SK-N-SH treated with all-trans-retinoic acid at 6 μM for 48 hours (cell line): ENCODE results near the gene GEMIN2.
"Not testable (repeated sequence)": the region's sequence is repeated elsewhere in the genome, so short reads cannot be mapped to it uniquely, and the experiment has no call there.

ENCODE experiments used
- ATAC-seq: fragments of 200-7000 bp; cut with Tn5 transposase; 3 replicates; pipeline ENCODE4 v1.9.1; 2020; ENCODE audit warnings: mild to moderate bottlenecking, moderate library complexity
- ARNTL ChIP-seq: fragments of 450-650 bp; formaldehyde crosslinking; IDR thresholded peaks from 2 replicates; pipeline ENCODE4 v1.5.0; 2020; ENCODE audit warnings: low read depth, mild to moderate bottlenecking, moderate library complexity, borderline replicate concordance
- BACH2 ChIP-seq: fragments of 250-450 bp; sonication (Bioruptor Pico); IDR thresholded peaks from 2 replicates; pipeline ENCODE4 v1.9.0; 2021; ENCODE audit warnings: mild to moderate bottlenecking, borderline replicate concordance
- CSDC2 ChIP-seq: fragments of 250-450 bp; sonication (Bioruptor Pico); IDR thresholded peaks from 2 replicates; pipeline ENCODE4 v1.5.0; 2020; ENCODE audit warnings: mild to moderate bottlenecking, moderate library complexity
- ESRRG ChIP-seq: fragments of 250-450 bp; sonication (Bioruptor Pico); IDR thresholded peaks from 2 replicates; pipeline ENCODE4 v1.6.1; 2021; ENCODE audit warnings: mild to moderate bottlenecking
- ISL1 ChIP-seq: fragments of 250-450 bp; sonication (Bioruptor Pico); IDR thresholded peaks from 2 replicates; pipeline ENCODE4 v2.1.2; 2022; ENCODE audit warnings: mild to moderate bottlenecking, moderate library complexity
- OSR1 ChIP-seq: fragments of 250-450 bp; sonication (Bioruptor Pico); IDR thresholded peaks from 2 replicates; pipeline ENCODE4 v1.8.0; 2022; ENCODE audit warnings: moderate library complexity, mild to moderate bottlenecking, inconsistent platforms
- PPARA ChIP-seq: fragments of 250-450 bp; sonication (Bioruptor Pico); IDR thresholded peaks from 2 replicates; pipeline ENCODE4 v1.5.0; 2020; ENCODE audit warnings: mild to moderate bottlenecking, borderline replicate concordance
- RARB ChIP-seq: fragments of 250-450 bp; sonication (Bioruptor Pico); IDR thresholded peaks from 2 replicates; pipeline ENCODE4 v1.8.0; 2021; ENCODE audit warnings: mild to moderate bottlenecking, moderate library complexity
- SNAI2 ChIP-seq: fragments of 250-450 bp; sonication (Bioruptor Pico); IDR thresholded peaks from 2 replicates; pipeline ENCODE4 v1.5.0; 2020; ENCODE audit warnings: mild to moderate bottlenecking, moderate library complexity
- TOX ChIP-seq: fragments of 250-450 bp; sonication (Bioruptor Pico); IDR thresholded peaks from 2 replicates; pipeline ENCODE4 v1.8.0; 2021; ENCODE audit warnings: mild to moderate bottlenecking, moderate library complexity, borderline replicate concordance
- ZC3H10 ChIP-seq: fragments of 250-450 bp; sonication (Bioruptor Pico); IDR thresholded peaks from 2 replicates; pipeline ENCODE4 v1.5.1; 2021; ENCODE audit warnings: mild to moderate bottlenecking, moderate library complexity
- ZFP3 ChIP-seq: fragments of 250-450 bp; sonication (Bioruptor Pico); IDR thresholded peaks from 2 replicates; pipeline ENCODE4 v1.5.0; 2020; ENCODE audit warnings: mild to moderate bottlenecking, moderate library complexity
- ZFP30 ChIP-seq: fragments of 450-650 bp; formaldehyde crosslinking; IDR thresholded peaks from 2 replicates; pipeline ENCODE4 v1.5.0; 2022; ENCODE audit warnings: mild to moderate bottlenecking, moderate library complexity
- ZNF565 ChIP-seq: fragments of 450-650 bp; formaldehyde crosslinking; conservative IDR thresholded peaks from 2 replicates; pipeline ENCODE4 v1.5.0; 2020; ENCODE audit warnings: low read depth, mild to moderate bottlenecking, moderate library complexity
- ZNF70 ChIP-seq: fragments of 450-650 bp; formaldehyde crosslinking; IDR thresholded peaks from 2 replicates; pipeline ENCODE4 v1.5.0; 2020; ENCODE audit warnings: mild to moderate bottlenecking, moderate library complexity
- ZNF8 ChIP-seq: fragments of 450-650 bp; formaldehyde crosslinking; IDR thresholded peaks from 2 replicates; pipeline ENCODE4 v1.5.0; 2020; ENCODE audit warnings: mild to moderate bottlenecking, moderate library complexity
- TF ChIP-seq, protein P1 (sequence below): fragments of 250-450 bp; sonication (Bioruptor Pico); IDR thresholded peaks from 2 replicates; pipeline ENCODE4 v1.5.0; 2020; ENCODE audit warnings: mild to moderate bottlenecking, moderate library complexity
- TF ChIP-seq, protein P2 (sequence below): fragments of 250-450 bp; sonication (Bioruptor Pico); IDR thresholded peaks from 2 replicates; pipeline ENCODE4 v1.5.1; 2020; ENCODE audit warnings: low read depth, mild to moderate bottlenecking, moderate library complexity
- TF ChIP-seq, protein P3 (sequence below): fragments of 250-450 bp; sonication (Bioruptor Pico); IDR thresholded peaks from 2 replicates; pipeline ENCODE4 v1.5.1; 2021; ENCODE audit warnings: mild to moderate bottlenecking, moderate library complexity
- TF ChIP-seq, protein P4 (sequence below): fragments of 250-450 bp; sonication (Bioruptor Pico); IDR thresholded peaks from 2 replicates; pipeline ENCODE4 v1.8.0; 2020; ENCODE audit warnings: mild to moderate bottlenecking, moderate library complexity, borderline replicate concordance
- TF ChIP-seq, protein P5 (sequence below): fragments of 250-450 bp; sonication (Bioruptor Pico); IDR thresholded peaks from 2 replicates; pipeline ENCODE4 v1.8.0; 2021; ENCODE audit warnings: low read depth, mild to moderate bottlenecking, moderate library complexity, borderline replicate concordance

Gene GEMIN2

DNA sequence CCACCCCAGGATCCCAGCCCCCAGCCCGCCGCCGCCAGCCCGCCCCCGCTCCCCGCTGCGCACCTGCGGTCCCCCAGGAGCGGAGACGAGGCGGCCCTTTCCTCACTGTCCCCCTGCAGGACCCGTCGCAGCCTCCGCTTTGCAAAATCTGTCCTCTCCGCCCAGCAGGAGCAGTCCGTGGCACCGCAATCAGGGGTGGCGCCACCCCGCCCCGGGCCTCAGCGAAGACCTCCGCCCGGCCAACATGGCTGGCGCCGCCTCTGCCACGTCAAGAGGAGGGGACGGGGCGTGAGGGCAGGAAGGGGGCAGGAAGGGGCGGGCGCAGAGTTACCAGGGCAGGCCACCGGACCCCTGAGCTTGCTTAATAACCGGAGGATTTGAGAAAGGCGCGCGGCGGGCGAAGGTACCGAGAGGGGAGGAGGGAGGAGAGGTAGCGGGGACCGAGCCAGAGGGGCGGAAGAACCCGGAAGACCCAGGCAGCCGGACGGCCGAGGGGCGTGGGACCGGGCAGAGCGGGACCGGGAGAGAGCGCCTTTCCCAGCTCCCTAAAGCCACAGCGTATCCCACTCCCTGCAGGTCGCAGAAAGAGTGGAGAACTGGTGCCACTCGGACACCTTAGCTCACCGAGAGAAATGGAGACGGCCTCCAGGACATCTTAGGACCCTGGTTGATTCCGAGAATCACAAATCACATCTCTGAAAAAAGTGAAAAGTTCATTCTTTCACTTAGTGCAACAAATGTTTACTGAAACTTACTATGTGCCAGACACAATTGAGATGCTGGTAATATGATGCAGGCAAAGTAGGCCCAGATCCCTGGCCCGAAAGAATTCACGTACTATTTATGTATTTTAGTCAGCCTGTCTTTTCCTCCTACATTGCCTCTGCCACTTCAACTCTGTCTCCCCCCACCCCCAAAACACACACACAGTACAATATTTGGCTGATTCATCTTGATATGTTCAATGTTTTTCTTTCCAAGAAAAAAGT, 10.9 kb upstream of the GEMIN2 start, which contains the start of gene SEC23A:
SEC23A (minus strand) TSS at position 267 of the 989 bp plus-strand sequence. CDS start 7,117 bp downstream, outside the sequence.
- TF ChIP-seq ARNTL (CRISPR knock-in tag) (no peak), ISL1 (CRISPR knock-in tag) (no peak), ZFP30 (CRISPR knock-in tag) (no peak), ZNF8 (no peak)
- peak; percentile 96 for ATAC-seq

DNA sequence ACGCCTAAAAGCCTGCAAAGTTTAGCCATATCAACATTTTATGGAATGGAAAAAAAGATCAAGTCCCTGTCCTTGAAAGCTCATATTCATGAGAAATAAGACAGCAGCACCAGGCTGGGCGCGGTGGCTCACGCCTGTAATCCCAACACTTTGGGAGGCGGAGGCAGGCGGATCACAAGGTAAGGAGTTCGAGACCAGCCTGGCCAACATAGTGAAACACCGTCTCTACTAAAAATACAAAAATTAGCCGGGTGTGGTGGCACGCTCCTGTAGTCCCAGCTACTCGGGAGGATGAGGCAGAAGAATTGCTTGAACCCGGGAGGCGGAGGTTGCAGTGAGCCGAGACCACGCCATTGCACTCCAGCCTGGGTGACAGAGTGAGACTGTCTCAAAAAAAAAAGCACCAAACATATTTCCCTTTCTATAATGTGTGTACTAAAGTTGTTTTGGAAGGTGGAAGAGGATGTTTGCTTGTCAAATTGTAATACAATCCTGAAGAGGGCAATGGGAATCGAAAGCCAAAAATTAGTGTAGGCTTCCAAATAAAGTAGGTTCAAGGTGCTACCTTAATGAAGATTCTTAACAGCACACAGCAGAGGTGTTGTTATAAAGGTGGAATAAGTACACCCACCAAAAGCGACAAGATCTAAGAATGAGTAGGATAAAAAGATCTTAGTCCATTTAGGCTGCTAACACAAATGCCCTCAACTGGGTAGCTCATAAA, 9.9 kb upstream of the GEMIN2 start:
- ATAC-seq, result not testable (repeated sequence)

DNA sequence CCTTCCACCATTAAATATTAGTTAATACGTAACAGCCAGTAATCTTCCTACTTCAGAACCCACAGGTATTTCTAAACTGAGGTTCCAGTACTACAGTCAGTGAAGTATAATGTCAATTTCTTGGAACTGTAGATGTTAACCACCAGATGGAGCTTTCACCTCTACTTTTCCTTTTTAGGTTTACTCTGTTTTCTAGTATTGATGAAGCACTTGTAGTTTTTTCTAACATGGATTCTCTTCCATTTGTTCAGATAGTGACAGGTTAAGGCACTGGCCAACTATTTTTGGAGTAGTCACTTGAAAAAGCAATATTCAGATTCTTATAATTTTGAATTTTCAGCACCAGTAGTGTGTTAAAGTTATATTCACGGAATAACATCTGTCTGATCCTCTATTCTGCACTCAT, 6.5 kb upstream of the GEMIN2 start:
- no peak for ATAC-seq
- TF ChIP-seq BACH2 (CRISPR knock-in tag) (no peak), ZFP3 (CRISPR knock-in tag) (no peak), ZNF8 (no peak), SNAI2 (CRISPR knock-in tag) (no peak), RARB (CRISPR knock-in tag) (no peak), OSR1 (CRISPR knock-in tag) (no peak)
- TF ChIP-seq, protein P1, sequence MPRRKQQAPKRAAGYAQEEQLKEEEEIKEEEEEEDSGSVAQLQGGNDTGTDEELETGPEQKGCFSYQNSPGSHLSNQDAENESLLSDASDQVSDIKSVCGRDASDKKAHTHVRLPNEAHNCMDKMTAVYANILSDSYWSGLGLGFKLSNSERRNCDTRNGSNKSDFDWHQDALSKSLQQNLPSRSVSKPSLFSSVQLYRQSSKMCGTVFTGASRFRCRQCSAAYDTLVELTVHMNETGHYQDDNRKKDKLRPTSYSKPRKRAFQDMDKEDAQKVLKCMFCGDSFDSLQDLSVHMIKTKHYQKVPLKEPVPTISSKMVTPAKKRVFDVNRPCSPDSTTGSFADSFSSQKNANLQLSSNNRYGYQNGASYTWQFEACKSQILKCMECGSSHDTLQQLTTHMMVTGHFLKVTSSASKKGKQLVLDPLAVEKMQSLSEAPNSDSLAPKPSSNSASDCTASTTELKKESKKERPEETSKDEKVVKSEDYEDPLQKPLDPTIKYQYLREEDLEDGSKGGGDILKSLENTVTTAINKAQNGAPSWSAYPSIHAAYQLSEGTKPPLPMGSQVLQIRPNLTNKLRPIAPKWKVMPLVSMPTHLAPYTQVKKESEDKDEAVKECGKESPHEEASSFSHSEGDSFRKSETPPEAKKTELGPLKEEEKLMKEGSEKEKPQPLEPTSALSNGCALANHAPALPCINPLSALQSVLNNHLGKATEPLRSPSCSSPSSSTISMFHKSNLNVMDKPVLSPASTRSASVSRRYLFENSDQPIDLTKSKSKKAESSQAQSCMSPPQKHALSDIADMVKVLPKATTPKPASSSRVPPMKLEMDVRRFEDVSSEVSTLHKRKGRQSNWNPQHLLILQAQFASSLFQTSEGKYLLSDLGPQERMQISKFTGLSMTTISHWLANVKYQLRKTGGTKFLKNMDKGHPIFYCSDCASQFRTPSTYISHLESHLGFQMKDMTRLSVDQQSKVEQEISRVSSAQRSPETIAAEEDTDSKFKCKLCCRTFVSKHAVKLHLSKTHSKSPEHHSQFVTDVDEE (CRISPR knock-in tag), result no peak
- TF ChIP-seq, protein P2, sequence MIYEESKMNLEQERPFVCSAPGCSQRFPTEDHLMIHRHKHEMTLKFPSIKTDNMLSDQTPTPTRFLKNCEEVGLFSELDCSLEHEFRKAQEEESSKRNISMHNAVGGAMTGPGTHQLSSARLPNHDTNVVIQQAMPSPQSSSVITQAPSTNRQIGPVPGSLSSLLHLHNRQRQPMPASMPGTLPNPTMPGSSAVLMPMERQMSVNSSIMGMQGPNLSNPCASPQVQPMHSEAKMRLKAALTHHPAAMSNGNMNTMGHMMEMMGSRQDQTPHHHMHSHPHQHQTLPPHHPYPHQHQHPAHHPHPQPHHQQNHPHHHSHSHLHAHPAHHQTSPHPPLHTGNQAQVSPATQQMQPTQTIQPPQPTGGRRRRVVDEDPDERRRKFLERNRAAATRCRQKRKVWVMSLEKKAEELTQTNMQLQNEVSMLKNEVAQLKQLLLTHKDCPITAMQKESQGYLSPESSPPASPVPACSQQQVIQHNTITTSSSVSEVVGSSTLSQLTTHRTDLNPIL (CRISPR knock-in tag), result no peak
- TF ChIP-seq, protein P3, sequence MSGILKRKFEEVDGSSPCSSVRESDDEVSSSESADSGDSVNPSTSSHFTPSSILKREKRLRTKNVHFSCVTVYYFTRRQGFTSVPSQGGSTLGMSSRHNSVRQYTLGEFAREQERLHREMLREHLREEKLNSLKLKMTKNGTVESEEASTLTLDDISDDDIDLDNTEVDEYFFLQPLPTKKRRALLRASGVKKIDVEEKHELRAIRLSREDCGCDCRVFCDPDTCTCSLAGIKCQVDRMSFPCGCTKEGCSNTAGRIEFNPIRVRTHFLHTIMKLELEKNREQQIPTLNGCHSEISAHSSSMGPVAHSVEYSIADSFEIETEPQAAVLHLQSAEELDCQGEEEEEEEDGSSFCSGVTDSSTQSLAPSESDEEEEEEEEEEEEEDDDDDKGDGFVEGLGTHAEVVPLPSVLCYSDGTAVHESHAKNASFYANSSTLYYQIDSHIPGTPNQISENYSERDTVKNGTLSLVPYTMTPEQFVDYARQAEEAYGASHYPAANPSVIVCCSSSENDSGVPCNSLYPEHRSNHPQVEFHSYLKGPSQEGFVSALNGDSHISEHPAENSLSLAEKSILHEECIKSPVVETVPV, result no peak
- TF ChIP-seq, all 23 proteins: peak for 0

DNA sequence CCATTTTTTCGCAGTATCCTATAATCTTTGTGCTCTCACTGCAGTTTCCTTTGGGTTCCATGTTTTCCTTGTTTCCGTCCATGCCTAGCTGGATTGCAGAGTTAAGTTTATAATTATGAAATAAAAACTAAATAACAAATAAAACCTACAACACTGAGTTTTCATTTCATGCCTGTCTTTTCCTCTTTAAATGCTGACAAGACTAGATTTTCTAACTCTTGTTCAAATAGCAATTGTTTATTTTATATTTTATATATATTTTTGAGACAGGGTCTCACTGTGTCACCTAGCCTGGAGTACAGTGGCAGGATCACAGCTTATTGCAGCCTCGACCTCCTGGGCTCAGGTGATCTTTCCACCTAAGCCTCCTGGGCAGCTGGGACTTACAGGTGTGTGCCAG, 5.3 kb upstream of the GEMIN2 start:
- TF ChIP-seq RARB (CRISPR knock-in tag) (no peak), PPARA (CRISPR knock-in tag) (no peak), ZNF70 (CRISPR knock-in tag) (no peak), OSR1 (CRISPR knock-in tag) (no peak), CSDC2 (CRISPR knock-in tag) (no peak), ZNF565 (CRISPR knock-in tag) (no peak), BACH2 (CRISPR knock-in tag) (no peak), ISL1 (CRISPR knock-in tag) (no peak), ZC3H10 (CRISPR knock-in tag) (no peak), TOX (CRISPR knock-in tag) (no peak), ESRRG (no peak), ZFP3 (CRISPR knock-in tag) (no peak), ZNF8 (no peak)
- TF ChIP-seq, protein P1 (CRISPR knock-in tag), result no peak
- TF ChIP-seq, protein P4, sequence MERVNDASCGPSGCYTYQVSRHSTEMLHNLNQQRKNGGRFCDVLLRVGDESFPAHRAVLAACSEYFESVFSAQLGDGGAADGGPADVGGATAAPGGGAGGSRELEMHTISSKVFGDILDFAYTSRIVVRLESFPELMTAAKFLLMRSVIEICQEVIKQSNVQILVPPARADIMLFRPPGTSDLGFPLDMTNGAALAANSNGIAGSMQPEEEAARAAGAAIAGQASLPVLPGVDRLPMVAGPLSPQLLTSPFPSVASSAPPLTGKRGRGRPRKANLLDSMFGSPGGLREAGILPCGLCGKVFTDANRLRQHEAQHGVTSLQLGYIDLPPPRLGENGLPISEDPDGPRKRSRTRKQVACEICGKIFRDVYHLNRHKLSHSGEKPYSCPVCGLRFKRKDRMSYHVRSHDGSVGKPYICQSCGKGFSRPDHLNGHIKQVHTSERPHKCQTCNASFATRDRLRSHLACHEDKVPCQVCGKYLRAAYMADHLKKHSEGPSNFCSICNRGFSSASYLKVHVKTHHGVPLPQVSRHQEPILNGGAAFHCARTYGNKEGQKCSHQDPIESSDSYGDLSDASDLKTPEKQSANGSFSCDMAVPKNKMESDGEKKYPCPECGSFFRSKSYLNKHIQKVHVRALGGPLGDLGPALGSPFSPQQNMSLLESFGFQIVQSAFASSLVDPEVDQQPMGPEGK (CRISPR knock-in tag), result no peak
- TF ChIP-seq, protein P5, sequence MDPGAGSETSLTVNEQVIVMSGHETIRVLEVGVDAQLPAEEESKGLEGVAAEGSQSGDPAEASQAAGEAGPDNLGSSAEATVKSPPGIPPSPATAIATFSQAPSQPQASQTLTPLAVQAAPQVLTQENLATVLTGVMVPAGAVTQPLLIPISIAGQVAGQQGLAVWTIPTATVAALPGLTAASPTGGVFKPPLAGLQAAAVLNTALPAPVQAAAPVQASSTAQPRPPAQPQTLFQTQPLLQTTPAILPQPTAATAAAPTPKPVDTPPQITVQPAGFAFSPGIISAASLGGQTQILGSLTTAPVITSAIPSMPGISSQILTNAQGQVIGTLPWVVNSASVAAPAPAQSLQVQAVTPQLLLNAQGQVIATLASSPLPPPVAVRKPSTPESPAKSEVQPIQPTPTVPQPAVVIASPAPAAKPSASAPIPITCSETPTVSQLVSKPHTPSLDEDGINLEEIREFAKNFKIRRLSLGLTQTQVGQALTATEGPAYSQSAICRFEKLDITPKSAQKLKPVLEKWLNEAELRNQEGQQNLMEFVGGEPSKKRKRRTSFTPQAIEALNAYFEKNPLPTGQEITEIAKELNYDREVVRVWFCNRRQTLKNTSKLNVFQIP (CRISPR knock-in tag), result no peak
- ATAC-seq, result no peak
